GM23248 (cell line): ENCODE measurements around the gene UPF3B. TPM values are rescaled to one million over a fixed set of nuclear protein-coding genes. Genes with fewer than 3 reads are reported as not detected.

Source experiments
- DNase-seq: peaks from one replicate; pipeline ENCODE4 v3.0.0-alpha.2; 2015
- H2AFZ ChIP-seq: fragments of 200-600 bp; sonication (generic); 2 replicates; pipeline ENCODE4 v1.6.1; 2016; ENCODE audit warnings: antibody characterized with exemption
- H3F3A ChIP-seq: fragments of 200-600 bp; sonication (generic); 2 replicates; pipeline ENCODE4 v1.6.1; 2016; ENCODE audit warnings: mild to moderate bottlenecking, antibody characterized with exemption, mixed run types; ENCODE audit not compliant: insufficient read depth
- H3K27ac ChIP-seq: fragments of 200-600 bp; sonication (generic); 2 replicates; pipeline ENCODE4 v1.5.1; 2016; ENCODE audit warnings: mild to moderate bottlenecking
- H3K27me3 ChIP-seq: fragments of 200-600 bp; sonication (generic); replicated peaks from 2 replicates; pipeline ENCODE4 v1.6.1; 2016; ENCODE audit warnings: mild to moderate bottlenecking; ENCODE audit not compliant: insufficient read depth
- H3K36me3 ChIP-seq: fragments of 200-600 bp; sonication (generic); 2 replicates; pipeline ENCODE4 v1.6.1; 2016; ENCODE audit warnings: low read depth, mild to moderate bottlenecking
- H3K4me1 ChIP-seq: fragments of 200-600 bp; sonication (generic); 2 replicates; pipeline ENCODE4 v1.6.1; 2016; ENCODE audit warnings: mild to moderate bottlenecking; ENCODE audit not compliant: insufficient read depth
- H3K4me2 ChIP-seq: fragments of 200-600 bp; sonication (generic); one replicate; pipeline ENCODE4 v1.6.1; 2016; ENCODE audit warnings: mild to moderate bottlenecking; ENCODE audit not compliant: unreplicated experiment
- H3K4me3 ChIP-seq: fragments of 200-600 bp; sonication (generic); 2 replicates; pipeline ENCODE4 v1.5.1; 2016; ENCODE audit warnings: mild to moderate bottlenecking
- H3K79me2 ChIP-seq: fragments of 200-600 bp; sonication (generic); 2 replicates; pipeline ENCODE4 v1.6.1; 2016; ENCODE audit warnings: mild to moderate bottlenecking; ENCODE audit not compliant: insufficient read depth
- H3K9ac ChIP-seq: fragments of 200-600 bp; sonication (generic); 2 replicates; pipeline ENCODE4 v1.6.1; 2016; ENCODE audit warnings: mild to moderate bottlenecking
- H3K9me2 ChIP-seq: fragments of 200-600 bp; sonication (generic); 2 replicates; pipeline ENCODE4 v1.6.1; 2016; ENCODE audit warnings: mixed run types, mild to moderate bottlenecking, moderate library complexity; ENCODE audit not compliant: insufficient read depth
- H3K9me3 ChIP-seq: fragments of 200-600 bp; sonication (generic); one replicate; pipeline ENCODE4 v1.6.1; 2017; ENCODE audit warnings: low read depth
- H4K20me1 ChIP-seq: fragments of 200-600 bp; sonication (generic); 2 replicates; pipeline ENCODE4 v1.6.0; 2016; ENCODE audit not compliant: insufficient read depth
- EZH2 ChIP-seq: fragments of 200-600 bp; sonication (generic); IDR thresholded peaks from 2 replicates; pipeline ENCODE4 v1.6.1; 2018; ENCODE audit warnings: antibody characterized with exemption, mild to moderate bottlenecking; ENCODE audit not compliant: insufficient read depth, poor library complexity, severe bottlenecking
- EZH2phosphoT487 ChIP-seq: fragments of 200-600 bp; sonication (generic); IDR thresholded peaks from 2 replicates; pipeline ENCODE4 v1.6.1; 2018; ENCODE audit warnings: antibody characterized with exemption, moderate library complexity, mild to moderate bottlenecking, low read depth; ENCODE audit not compliant: insufficient read depth
- WGBS, 2 experiments: methylation state at CpG; one replicate each; pipeline ENCODE4 v1.1.6; 2015 to 2017; ENCODE audit warnings: low lambda C conversion rate in 2 of 2, low coverage in 1 of 2; ENCODE audit errors: missing lambda C conversion rate in 2 of 2; 5-methylcytosine and 5-hydroxymethylcytosine counted together
- in situ Hi-C: fragments of 300-500 bp; cut with MboI; formaldehyde crosslinking; loops from 2 replicates; pipeline ENCODE4 v1.15.0; 2020
- polyA plus RNA-seq: library from polyadenylated mRNA; unstranded; fragments of >200 nt; fragmentation: Nextera tagmentation; extraction: Ambion mirVana; gene quantifications from 2 replicates; pipeline ENCODE4 v1.2.1, GENCODE V29; 2016
- total RNA-seq: library from RNA; depleted of rRNA; stranded (reverse); fragments of >200 nt; shearing (Covaris generic); gene quantifications from 2 replicates; pipeline ENCODE4 v1.2.3, GENCODE V29; 2014

Gene UPF3B
- total and polyA plus RNA-seq, 2 experiments from 2014 or later, result 3.1 to 6.7 TPM

GRCh38 chrX:119878740-119879139 lies 26.0 kb upstream of the UPF3B start:
- in situ Hi-C loops, result no loop called here
- Histone ChIP-seq H3K27me3 (no peaks in the 10 kb centered on the region), H3K36me3 (no peaks in the 10 kb centered on the region; the same call in 1 of the 2 replicates)

GRCh38 chrX:119871599-119872395 lies 19.0 kb upstream of the UPF3B start, which contains the start of the genes NDUFA1 and RNF113A:
NDUFA1 (plus strand) TSS chrX:119871832; CDS start chrX:119871912, 80 bp downstream.
RNF113A (minus strand) TSS chrX:119871733; CDS start chrX:119871613, 120 bp downstream.
- peak; percentile 91 for DNase-seq
- TF ChIP-seq EZH2, result no peak
- TF ChIP-seq EZH2phosphoT487, result no peak
- Histone ChIP-seq H3K4me1 (peaks cover 7% of the 10 kb centered on the region; the same call in 1 of the 2 replicates), H3K4me3 (peak within 1 kb of the TSS; percentile 93), H3K9me2 (no peaks in the 10 kb centered on the region), H3K79me2 (peaks cover 67% of the 10 kb centered on the region), H3K36me3 (no peaks in the 10 kb centered on the region; the same call in 1 of the 2 replicates), H3K9me3 (no peaks in the 10 kb centered on the region), H3K27me3 (no peaks in the 10 kb centered on the region), H3F3A (no peaks in the 10 kb centered on the region), H4K20me1 (no peaks in the 10 kb centered on the region), H3K27ac (peak within 1 kb of the TSS; percentile 98), H3K9ac (peak within 1 kb of the TSS; percentile 100), H3K4me2 (peak within 1 kb of the TSS; percentile 93), H2AFZ (peak within 1 kb of the TSS; percentile 92)
- WGBS, 2 experiments, result 1 to 2% methylated on average over 51 to 54 of the region's 62 CpGs
- in situ Hi-C loops, result no loop called here

More at GRCh38 chrX:119878740-119879139, 26.0 kb upstream of the UPF3B start:
- 11 to 15% methylated on average over 2 of the region's 2 CpGs for WGBS, 2 experiments
- H3K27ac ChIP-seq, result no peak overlapping the region
- H3K4me2 ChIP-seq, result no peak overlapping the region
- peaks cover 27% of the 10 kb centered on the region for H3K79me2 ChIP-seq
- peaks cover 9% of the 10 kb centered on the region; the same call in 1 of the 2 replicates for H3F3A ChIP-seq
- TF ChIP-seq EZH2 (no peak), EZH2phosphoT487 (no peak)
- H3K9me2 ChIP-seq, result no peaks in the 10 kb centered on the region
- no peak overlapping the region for H3K4me3 ChIP-seq
- no peak for DNase-seq
- no peaks in the 10 kb centered on the region for H3K9me3 ChIP-seq
- no peak overlapping the region for H3K9ac ChIP-seq
- no peak overlapping the region for H2AFZ ChIP-seq
- no peaks in the 10 kb centered on the region for H4K20me1 ChIP-seq
- no peaks in the 10 kb centered on the region for H3K4me1 ChIP-seq

GRCh38 chrX:119871245-119871598 lies 18.5 kb upstream of the UPF3B start:
- Histone ChIP-seq H4K20me1 (no peaks in the 10 kb centered on the region), H3K9me2 (no peaks in the 10 kb centered on the region), H3K4me1 (peaks cover 7% of the 10 kb centered on the region; the same call in 1 of the 2 replicates), H3K27ac (peak overlapping the region; percentile 98), H2AFZ (peak overlapping the region; percentile 92), H3K9me3 (no peaks in the 10 kb centered on the region), H3K79me2 (peaks cover 65% of the 10 kb centered on the region), H3K4me3 (peak overlapping the region; percentile 93), H3K4me2 (peak overlapping the region; percentile 73), H3F3A (no peaks in the 10 kb centered on the region), H3K9ac (peak overlapping the region; percentile 100), H3K27me3 (no peaks in the 10 kb centered on the region), H3K36me3 (no peaks in the 10 kb centered on the region; the same call in 1 of the 2 replicates)
- TF ChIP-seq EZH2 (no peak), EZH2phosphoT487 (no peak)
- 0% methylated on average over 19 to 26 of the region's 26 CpGs for WGBS, 2 experiments
- in situ Hi-C loops, result no loop called here
- no peak for DNase-seq

DNA sequence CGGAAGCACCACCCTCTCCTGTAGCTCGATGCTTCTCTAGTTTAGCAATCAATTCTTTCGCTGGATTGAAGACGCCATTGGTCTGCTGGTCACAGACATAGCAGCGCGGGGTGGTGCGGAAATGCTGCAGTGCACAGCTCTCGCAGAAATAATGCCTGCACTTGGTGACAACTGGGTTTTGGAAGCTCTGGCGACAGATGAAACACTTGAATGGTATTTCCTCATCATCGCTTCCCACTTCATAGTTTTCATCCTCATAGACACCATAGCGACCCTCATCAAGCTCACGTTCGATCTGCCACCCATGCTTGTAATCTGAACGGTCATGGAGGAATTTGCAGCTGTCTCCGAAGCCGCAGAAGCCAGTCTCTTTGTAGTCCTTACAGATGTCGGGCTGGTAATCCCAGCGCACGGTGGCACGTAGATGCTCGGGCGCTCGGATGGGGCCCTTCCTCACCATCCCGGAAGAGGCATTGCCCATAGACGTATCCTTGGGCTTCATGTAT lies 17.9 kb upstream of the UPF3B start:
- H3K27me3 ChIP-seq, result no peaks in the 10 kb centered on the region
- peaks cover 7% of the 10 kb centered on the region; the same call in 1 of the 2 replicates for H3K4me1 ChIP-seq
- H3K9me2 ChIP-seq, result no peaks in the 10 kb centered on the region
- 0 to 2% methylated on average over 25 of the region's 25 CpGs for WGBS, 2 experiments
- peaks cover 59% of the 10 kb centered on the region for H3K79me2 ChIP-seq
- H2AFZ ChIP-seq, result peak overlapping the region; percentile 92
- no peaks in the 10 kb centered on the region for H3K36me3 ChIP-seq
- peak overlapping the region; percentile 100 for H3K9ac ChIP-seq
- peak; percentile 56 for DNase-seq
- H3F3A ChIP-seq, result no peaks in the 10 kb centered on the region
- in situ Hi-C loops, result no loop called here
- peak overlapping the region; percentile 73 for H3K4me2 ChIP-seq
- H3K4me3 ChIP-seq, result peak overlapping the region; percentile 93
- H3K9me3 ChIP-seq, result no peaks in the 10 kb centered on the region
- peak overlapping the region; percentile 98 for H3K27ac ChIP-seq
- H4K20me1 ChIP-seq, result no peaks in the 10 kb centered on the region
- no peak for TF ChIP-seq EZH2phosphoT487
- no peak for TF ChIP-seq EZH2
